ENCODE data around the gene CFAP119. TPM values are rescaled to one million over a fixed set of nuclear protein-coding genes. Genes with fewer than 3 reads are reported as not detected.

The CFAP119 gene
- total RNA-seq, 3 donors from 2014 or later (not counting 1 experiment from before 2014, with no cell fraction given), result 3.4 to 5.1 (median 4.9) TPM

DNA sequence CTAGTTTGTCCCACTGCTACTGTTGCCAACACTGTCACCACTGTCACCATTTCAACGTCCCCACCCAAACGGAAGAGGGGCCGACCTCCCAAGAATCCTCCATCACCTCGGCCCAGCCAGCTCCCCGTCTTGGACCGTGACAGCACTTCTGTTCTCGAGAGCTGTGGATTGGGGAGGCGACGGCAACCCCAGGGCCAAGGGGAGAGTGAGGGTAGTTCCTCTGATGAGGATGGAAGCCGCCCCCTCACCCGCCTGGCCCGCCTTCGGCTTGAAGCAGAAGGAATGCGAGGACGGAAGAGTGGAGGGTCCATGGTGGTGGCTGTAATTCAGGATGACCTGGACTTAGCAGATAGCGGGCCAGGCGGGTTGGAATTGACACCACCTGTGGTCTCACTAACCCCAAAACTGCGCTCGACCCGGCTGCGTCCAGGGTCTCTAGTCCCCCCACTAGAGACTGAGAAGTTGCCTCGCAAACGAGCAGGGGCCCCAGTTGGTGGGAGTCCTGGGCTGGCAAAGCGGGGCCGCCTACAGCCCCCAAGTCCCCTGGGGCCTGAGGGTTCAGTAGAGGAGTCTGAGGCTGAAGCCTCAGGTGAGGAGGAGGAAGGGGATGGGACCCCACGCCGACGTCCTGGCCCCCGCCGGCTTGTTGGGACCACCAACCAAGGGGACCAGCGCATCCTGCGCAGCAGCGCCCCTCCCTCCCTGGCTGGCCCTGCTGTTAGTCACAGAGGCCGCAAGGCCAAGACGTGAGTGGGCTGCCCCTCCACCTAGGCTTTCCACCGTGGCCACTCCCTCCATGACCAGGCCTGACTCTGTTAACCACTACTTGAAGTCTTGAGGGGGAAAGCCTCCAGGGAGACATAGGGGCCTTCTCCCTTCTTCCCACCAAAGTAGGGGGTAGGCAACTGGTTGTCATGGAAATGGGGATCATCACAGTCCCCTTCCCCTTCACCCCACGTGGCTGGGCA lies 22.6 kb downstream of the CFAP119 start:
- no peak overlapping the region for H3K27ac ChIP-seq (ENCODE audit: low read length)
- H3K4me3 ChIP-seq (ENCODE audit: low read length), result no peak overlapping the region
- no peaks in the 10 kb centered on the region for H3K9me3 ChIP-seq (ENCODE audit: control insufficient read depth, insufficient read depth, low read length)
- no peaks in the 10 kb centered on the region for H3K4me1 ChIP-seq (ENCODE audit: control insufficient read depth, insufficient read depth, low read length)
- peaks cover 56% of the 10 kb centered on the region for H3K36me3 ChIP-seq (ENCODE audit: control insufficient read depth, insufficient read depth, low read length)
- Mint-ChIP-seq H3K27me3 (ENCODE audit: low read depth in 2 of 2) (no peaks in the 10 kb centered on the region), H3K9me3 (no peaks in the 10 kb centered on the region), H3K4me3 (no peak overlapping the region), H3K4me1 (peaks cover 6 to 19% of the 10 kb centered on the region in 2 donors), H3K27ac (no peak overlapping the region), H3K36me3 (peaks cover 6% of the 10 kb centered on the region)
- 96% methylated on average over 36 of the region's 37 CpGs for WGBS (ENCODE audit: insufficient coverage)
- no peaks in the 10 kb centered on the region for H3K27me3 ChIP-seq (ENCODE audit: control insufficient read depth, insufficient read depth, low read length)
- ATAC-seq, result no peak
- TF ChIP-seq, protein P1, sequence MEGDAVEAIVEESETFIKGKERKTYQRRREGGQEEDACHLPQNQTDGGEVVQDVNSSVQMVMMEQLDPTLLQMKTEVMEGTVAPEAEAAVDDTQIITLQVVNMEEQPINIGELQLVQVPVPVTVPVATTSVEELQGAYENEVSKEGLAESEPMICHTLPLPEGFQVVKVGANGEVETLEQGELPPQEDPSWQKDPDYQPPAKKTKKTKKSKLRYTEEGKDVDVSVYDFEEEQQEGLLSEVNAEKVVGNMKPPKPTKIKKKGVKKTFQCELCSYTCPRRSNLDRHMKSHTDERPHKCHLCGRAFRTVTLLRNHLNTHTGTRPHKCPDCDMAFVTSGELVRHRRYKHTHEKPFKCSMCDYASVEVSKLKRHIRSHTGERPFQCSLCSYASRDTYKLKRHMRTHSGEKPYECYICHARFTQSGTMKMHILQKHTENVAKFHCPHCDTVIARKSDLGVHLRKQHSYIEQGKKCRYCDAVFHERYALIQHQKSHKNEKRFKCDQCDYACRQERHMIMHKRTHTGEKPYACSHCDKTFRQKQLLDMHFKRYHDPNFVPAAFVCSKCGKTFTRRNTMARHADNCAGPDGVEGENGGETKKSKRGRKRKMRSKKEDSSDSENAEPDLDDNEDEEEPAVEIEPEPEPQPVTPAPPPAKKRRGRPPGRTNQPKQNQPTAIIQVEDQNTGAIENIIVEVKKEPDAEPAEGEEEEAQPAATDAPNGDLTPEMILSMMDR (IDR thresholded peaks at IDR 0.05), result no peak
- DNase-seq, result no peak
- intact Hi-C loops (cut with micrococcal nuclease), result no loop called here

DNA sequence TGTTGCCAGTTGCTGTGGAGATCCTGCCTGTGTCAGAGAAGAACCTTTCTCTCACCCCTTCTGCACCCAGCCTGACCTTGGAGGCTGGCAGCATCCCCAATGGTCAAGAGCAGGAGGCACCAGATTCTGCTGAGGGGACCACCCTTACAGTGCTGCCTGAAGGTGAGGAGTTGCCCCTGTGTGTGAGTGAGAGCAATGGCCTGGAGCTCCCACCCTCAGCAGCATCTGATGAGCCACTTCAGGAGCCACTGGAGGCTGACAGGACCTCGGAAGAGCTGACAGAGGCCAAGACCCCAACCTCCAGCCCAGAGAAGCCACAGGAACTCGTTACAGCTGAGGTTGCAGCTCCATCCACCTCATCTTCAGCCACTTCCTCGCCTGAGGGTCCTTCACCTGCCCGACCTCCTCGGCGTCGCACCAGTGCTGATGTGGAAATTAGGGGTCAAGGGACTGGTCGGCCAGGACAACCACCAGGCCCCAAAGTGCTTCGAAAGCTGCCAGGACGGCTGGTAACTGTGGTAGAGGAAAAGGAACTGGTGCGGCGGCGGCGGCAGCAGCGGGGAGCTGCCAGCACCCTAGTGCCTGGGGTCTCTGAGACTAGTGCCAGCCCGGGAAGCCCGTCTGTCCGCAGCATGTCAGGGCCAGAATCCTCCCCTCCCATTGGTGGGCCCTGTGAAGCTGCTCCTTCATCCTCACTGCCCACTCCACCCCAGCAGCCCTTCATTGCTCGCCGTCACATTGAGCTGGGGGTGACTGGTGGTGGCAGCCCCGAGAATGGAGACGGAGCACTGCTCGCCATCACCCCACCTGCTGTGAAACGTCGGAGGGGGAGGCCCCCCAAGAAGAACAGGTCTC lies 23.8 kb downstream of the CFAP119 start:
- no peaks in the 10 kb centered on the region for H3K9me3 ChIP-seq (ENCODE audit: control insufficient read depth, insufficient read depth, low read length)
- Mint-ChIP-seq H3K4me1 (peaks cover 6 to 19% of the 10 kb centered on the region in 2 donors), H3K27ac (peak overlapping the region in 1 of 2 donors; percentile 61), H3K9me3 (no peaks in the 10 kb centered on the region), H3K27me3 (ENCODE audit: low read depth in 2 of 2) (no peaks in the 10 kb centered on the region), H3K4me3 (no peak overlapping the region), H3K36me3 (peaks cover 7% of the 10 kb centered on the region)
- intact Hi-C loops (cut with micrococcal nuclease), result no loop called here
- ATAC-seq (no peak), DNase-seq (no peak)
- no peaks in the 10 kb centered on the region for H3K4me1 ChIP-seq (ENCODE audit: control insufficient read depth, insufficient read depth, low read length)
- 95% methylated on average over 25 of the region's 25 CpGs for WGBS (ENCODE audit: insufficient coverage)
- TF ChIP-seq, protein P1 (IDR thresholded peaks at IDR 0.05), result no peak
- no peak overlapping the region for H3K4me3 ChIP-seq (ENCODE audit: low read length)
- no peak overlapping the region for H3K27ac ChIP-seq (ENCODE audit: low read length)
- peaks cover 66% of the 10 kb centered on the region for H3K36me3 ChIP-seq (ENCODE audit: control insufficient read depth, insufficient read depth, low read length)
- no peaks in the 10 kb centered on the region for H3K27me3 ChIP-seq (ENCODE audit: control insufficient read depth, insufficient read depth, low read length)

DNA sequence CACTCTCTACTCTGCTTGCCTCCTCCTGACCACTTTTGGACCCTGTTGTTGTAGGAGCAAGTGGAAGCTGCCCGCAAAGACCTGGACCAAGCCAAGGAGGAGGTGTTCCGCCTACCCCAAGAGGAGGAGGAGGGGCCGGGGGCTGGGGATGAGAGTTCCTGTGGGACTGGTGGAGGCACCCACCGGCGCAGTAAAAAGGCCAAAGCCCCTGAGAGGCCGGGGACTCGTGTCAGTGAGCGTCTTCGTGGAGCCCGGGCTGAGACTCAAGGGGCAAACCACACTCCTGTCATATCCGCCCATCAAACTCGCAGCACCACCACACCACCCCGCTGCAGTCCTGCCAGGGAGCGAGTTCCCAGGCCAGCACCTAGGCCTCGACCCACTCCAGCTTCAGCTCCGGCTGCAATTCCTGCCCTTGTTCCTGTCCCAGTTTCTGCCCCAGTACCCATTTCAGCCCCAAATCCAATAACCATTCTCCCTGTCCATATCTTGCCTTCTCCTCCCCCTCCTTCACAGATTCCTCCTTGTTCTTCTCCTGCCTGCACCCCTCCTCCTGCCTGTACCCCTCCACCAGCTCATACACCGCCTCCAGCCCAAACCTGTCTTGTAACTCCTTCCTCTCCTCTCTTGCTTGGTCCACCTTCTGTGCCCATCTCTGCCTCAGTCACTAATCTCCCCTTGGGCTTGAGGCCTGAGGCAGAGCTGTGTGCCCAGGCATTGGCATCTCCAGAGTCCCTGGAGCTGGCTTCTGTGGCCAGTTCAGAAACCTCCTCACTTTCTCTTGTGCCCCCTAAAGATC lies 24.7 kb downstream of the CFAP119 start:
- H3K27me3 ChIP-seq (ENCODE audit: control insufficient read depth, insufficient read depth, low read length), result no peaks in the 10 kb centered on the region
- ATAC-seq (no peak), DNase-seq (no peak)
- peaks cover 70% of the 10 kb centered on the region for H3K36me3 ChIP-seq (ENCODE audit: control insufficient read depth, insufficient read depth, low read length)
- 95% methylated on average over 17 of the region's 17 CpGs for WGBS (ENCODE audit: insufficient coverage)
- no peak overlapping the region for H3K4me3 ChIP-seq (ENCODE audit: low read length)
- H3K4me1 ChIP-seq (ENCODE audit: control insufficient read depth, insufficient read depth, low read length), result no peaks in the 10 kb centered on the region
- Mint-ChIP-seq H3K27ac (peak overlapping the region in 1 of 2 donors; percentile 61), H3K9me3 (no peaks in the 10 kb centered on the region), H3K27me3 (ENCODE audit: low read depth in 2 of 2) (no peaks in the 10 kb centered on the region), H3K4me3 (no peak overlapping the region), H3K4me1 (peaks cover 6 to 18% of the 10 kb centered on the region in 2 donors), H3K36me3 (peaks cover 7% of the 10 kb centered on the region)
- H3K27ac ChIP-seq (ENCODE audit: low read length), result no peak overlapping the region
- intact Hi-C loops (cut with micrococcal nuclease), result no loop called here
- TF ChIP-seq, protein P1 (IDR thresholded peaks at IDR 0.05), result no peak
- no peaks in the 10 kb centered on the region for H3K9me3 ChIP-seq (ENCODE audit: control insufficient read depth, insufficient read depth, low read length)
